PC-9 (cell line): ENCODE results near the gene LBHD2.

Source experiments
- EZH2 ChIP-seq: fragments of 200-600 bp; sonication (generic); IDR thresholded peaks from 2 replicates; pipeline ENCODE4 v1.8.0; 2017; ENCODE audit warnings: antibody characterized with exemption, low read depth
- TF ChIP-seq, protein P1 (sequence below): fragments of 200-600 bp; sonication (generic); conservative IDR thresholded peaks from 2 replicates; pipeline ENCODE4 v1.6.1; 2017; ENCODE audit warnings: mixed run types, antibody characterized with exemption, mild to moderate bottlenecking, moderate library complexity

DNA sequence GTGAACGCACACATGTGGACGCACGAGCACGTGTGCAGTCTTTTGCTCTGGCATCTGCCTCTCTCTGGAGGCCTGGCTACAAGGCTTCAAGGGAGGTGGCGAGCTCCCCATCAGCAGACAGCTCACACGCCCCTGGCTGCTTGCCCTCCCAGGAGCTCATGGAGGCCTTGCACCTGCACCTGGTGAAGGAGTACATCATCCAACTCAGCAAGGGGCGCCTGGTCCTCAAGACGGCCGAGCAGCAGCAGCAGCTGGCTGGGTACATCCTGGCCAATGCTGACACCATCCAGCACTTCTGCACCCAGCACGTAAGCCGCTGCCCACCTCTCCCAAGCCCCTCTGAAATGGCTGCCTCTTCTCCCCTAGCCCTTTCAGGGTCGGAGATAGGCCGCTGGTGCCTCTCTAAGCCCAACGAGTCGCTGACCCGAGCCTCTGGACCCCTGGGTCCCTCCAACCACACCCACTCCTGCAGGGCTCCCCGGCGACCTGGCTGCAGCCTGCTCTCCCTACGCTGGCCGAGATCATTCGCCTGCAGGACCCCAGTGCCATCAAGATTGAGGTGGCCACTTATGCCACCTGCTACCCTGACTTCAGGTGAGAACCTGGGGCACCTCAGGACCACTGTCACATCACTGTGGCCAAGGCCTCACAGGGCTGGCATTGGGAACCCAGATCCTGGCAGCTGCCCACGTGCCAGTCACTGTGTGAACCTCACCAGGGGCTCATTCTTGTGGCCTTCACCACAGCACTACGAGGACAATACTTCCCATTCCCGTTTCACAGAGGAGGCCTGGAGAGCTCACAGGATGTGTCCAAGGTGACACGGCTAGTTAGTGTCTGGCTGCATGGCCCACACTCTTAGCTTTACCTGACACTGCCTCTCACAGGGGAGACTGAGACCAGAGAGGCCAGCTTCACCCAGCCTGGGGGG is 49.5 kb downstream of the LBHD2 start:
- TF ChIP-seq, protein P1, sequence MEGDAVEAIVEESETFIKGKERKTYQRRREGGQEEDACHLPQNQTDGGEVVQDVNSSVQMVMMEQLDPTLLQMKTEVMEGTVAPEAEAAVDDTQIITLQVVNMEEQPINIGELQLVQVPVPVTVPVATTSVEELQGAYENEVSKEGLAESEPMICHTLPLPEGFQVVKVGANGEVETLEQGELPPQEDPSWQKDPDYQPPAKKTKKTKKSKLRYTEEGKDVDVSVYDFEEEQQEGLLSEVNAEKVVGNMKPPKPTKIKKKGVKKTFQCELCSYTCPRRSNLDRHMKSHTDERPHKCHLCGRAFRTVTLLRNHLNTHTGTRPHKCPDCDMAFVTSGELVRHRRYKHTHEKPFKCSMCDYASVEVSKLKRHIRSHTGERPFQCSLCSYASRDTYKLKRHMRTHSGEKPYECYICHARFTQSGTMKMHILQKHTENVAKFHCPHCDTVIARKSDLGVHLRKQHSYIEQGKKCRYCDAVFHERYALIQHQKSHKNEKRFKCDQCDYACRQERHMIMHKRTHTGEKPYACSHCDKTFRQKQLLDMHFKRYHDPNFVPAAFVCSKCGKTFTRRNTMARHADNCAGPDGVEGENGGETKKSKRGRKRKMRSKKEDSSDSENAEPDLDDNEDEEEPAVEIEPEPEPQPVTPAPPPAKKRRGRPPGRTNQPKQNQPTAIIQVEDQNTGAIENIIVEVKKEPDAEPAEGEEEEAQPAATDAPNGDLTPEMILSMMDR = no peak
- no peak for TF ChIP-seq EZH2
